ENCODE data around the gene PPP2R5A.
"Not testable (repeated sequence)": the region's sequence is repeated elsewhere in the genome, so short reads cannot be mapped to it uniquely, and the experiment has no call there.

Gene PPP2R5A

GRCh38 chr1:212267460-212267859 lies 17.8 kb upstream of the PPP2R5A start:
- DNase-seq (ENCODE audit: low spot score), result no peak

GRCh38 chr1:212269306-212269705 lies 15.9 kb upstream of the PPP2R5A start:
- no peak for DNase-seq (ENCODE audit: low spot score)

GRCh38 chr1:212270564-212270963 lies 14.6 kb upstream of the PPP2R5A start:
- no peak for DNase-seq (ENCODE audit: low spot score)

DNA sequence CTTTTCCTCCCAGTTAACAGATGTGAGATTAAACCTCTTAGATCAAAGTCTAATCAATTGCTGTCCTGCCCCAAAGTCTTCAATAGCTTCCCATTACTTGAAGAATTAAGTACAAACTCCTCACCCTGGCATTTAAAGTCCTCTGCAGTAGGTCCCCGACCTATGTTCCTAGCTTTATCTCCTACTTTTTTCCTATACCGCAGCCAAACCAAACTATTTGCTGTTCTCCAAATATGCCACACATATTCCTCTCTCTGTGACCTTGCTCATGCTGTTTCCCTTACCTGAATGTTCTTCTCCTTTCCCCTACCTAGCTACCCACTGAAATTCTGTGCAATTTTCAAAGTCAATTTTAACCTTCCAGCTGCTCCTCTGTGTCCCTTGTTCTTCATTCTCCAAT lies 14.0 kb upstream of the PPP2R5A start:
- no peak for DNase-seq (ENCODE audit: low spot score)

DNA sequence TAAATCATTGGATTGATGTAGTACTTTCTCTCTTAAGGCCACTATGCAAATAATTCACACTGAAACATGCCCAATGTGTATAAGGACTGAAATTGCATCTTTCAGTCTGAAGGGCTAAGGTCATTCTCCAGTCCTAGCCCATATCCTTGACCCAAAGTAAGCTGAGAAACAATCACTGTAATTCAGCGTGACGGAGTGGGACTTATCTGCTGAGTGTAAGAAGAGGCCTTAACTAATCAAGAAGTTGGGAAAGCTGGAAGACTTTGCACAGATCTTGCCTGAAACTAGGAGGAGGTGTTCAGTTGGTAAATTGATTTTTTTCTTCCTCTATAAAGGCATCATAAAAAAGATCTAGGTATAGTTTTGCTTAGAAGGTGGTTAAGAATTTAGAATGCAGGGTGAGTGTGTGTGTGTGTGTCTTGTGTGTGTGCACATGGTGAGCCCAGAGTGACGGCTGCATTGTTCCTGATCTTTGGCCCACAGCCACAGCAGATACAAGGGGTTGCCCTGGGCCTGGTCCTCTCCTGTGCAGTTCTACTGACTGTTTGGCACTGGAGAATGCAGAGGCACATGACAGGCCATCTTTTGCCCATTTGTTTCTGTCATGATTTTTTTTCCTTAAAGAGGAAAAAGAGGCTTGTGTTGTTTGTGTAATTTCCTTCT lies 13.3 kb upstream of the PPP2R5A start:
- DNase-seq (ENCODE audit: low spot score), result no peak

DNA sequence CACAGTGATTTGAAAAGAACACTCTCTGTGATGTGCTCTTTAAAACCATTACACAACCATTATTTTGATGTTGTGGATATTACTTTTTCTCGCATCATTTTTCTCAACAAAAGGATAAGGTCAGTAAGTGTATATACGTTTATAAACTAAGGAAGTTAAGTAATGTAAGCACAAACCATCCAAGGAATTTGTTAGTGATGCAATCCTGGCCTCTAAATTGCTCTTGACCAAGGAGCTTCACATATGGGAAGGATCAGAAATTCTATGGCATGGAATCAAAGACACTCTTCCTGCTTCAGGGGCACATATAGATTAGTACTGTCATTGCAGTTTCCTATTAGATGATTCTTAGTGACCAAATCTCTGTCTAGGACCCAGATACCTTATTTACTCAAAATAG lies 3.6 kb upstream of the PPP2R5A start:
- DNase-seq (ENCODE audit: low spot score), result no peak

DNA sequence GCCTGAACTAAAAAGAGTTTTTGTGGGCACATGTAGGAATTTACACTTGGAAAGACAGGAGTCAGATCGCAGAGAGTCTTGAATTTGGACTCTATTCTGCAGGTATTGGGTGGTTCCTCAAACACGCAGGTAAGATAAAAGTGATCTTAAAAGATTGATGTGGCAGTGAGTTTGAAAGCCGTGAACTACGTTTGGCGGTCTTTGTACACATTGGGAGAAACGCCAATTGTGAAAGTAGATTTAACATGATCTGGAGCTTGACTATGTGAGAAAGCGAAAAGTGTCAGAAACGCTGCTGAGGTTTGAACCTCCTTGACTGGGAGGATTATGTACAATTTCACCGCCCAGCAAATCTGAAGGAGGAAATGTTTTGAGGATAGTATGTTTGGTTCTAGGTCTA lies 1.5 kb upstream of the PPP2R5A start:
- no peak for DNase-seq (ENCODE audit: low spot score)

- DNase-seq (ENCODE audit: low spot score), result no peak
Measured at GRCh38 chr1:212284332-212284743, 872 bp upstream of the PPP2R5A start.

GRCh38 chr1:212285685-212286555 lies 710 bp downstream of the PPP2R5A start:
- peak; percentile 47 for DNase-seq (ENCODE audit: low spot score)

GRCh38 chr1:212286556-212287131 lies 1.4 kb downstream of the PPP2R5A start:
- DNase-seq (ENCODE audit: low spot score), result peak; percentile 25

DNA sequence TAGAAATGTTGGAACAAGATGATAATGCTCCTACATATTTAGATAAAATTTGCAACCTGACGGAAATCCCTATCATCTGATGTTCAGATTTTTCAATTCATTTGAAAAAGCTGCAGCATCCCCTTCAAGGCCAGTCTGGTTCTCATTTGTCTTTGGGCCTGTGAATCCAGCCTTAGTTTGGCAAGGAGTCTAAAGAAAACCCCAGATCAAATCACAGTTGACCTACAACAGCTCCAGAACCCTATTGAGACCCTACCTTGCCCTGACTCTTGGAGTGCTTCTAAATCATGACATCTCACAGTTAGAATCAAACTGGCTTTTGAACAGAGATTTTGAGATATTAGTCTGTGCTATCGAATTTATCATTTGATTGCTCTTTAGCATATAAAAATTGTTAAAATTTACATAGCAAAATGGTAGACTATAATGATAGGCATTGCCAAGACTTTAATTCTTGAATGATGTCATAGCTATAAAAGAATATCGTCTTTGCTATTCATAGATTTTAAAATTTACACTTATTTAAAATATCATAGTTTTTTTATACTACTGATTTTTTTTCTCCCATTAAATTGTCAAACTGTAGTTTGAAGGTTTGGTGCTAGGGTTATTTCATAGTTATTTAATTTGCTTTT lies 2.2 kb downstream of the PPP2R5A start:
- no peak for DNase-seq (ENCODE audit: low spot score)

GRCh38 chr1:212287995-212288394 lies 2.8 kb downstream of the PPP2R5A start:
- not testable (repeated sequence) for DNase-seq (ENCODE audit: low spot score)

DNA sequence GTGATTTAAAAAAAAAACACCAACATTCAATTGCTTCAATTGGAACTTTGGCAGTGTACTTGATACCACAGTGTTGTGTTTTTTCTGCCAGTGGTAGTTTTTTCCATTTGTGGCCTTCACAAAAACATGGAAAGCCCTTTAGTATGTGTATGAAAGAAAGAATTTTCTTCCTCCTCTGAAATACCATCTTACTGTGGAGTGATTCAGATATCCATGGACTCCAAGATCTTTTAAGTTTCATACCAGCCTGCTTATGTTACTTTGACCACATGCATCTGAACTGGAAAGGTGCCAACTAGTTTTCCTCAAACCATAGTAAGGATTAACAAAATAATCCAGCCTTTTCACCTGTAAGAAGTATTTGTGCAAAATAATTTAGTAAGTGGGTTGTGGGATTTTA lies 3.4 kb downstream of the PPP2R5A start:
- DNase-seq (ENCODE audit: low spot score), result no peak

DNA sequence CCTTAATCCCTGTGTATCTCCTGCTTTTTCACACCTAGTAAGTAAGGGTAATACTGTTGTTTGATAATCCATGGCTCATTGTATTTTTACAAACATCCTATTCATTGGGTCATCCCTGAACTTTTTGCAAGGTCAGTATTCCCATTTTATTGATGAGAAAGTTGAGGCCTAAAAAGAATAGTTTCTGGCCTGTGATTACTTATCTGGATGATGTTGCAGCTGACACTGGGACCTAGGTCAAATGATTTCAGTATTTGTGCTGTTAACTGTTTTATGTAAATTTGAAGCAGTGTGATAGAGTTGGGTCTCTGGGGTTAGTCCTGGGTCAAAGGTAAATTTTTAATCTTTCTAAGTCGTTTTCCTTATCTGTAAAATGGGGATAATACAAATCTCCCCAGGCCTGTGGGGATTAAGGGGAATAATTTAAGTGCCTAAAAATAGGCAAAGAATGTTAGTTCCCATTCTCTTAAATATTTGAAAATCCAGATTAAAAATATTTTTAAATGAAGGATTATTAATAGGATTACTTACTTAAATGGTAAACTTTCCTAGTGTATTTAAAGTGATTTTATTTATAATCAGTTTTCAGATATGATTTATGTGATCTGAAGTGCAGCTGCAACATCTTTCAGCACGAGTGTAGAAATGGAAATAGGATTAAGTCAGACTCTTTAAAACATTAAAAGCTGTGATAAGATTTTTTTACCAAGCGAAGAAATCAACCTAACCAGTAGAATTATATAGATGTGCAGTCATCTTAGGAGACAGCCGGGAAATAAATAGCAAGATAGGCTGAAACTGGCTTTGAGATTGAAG lies 4.3 kb downstream of the PPP2R5A start:
- DNase-seq (ENCODE audit: low spot score), result no peak

DNA sequence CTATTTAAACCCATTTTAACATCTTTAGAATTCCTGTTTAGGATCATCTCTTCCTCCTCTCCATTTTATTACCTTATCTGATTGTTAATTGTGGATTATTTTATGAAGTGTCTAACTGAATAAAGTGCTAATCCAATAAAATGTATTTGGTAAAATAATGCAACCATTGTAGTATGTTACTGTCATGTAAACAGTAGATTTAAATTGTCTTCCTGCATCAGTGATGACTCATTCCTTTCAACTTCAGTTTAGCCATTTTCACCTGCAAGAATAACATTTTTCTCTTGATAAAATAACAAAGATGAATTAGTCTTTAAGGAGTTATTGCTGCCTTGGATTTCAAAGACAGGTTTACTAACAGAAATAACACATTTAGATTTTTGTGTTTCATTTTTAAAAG lies 5.4 kb downstream of the PPP2R5A start:
- DNase-seq (ENCODE audit: low spot score), result peak; percentile 37

- DNase-seq (ENCODE audit: low spot score), result peak; percentile 63
Measured at GRCh38 chr1:212291505-212292134, 6.4 kb downstream of the PPP2R5A start.

- DNase-seq (ENCODE audit: low spot score), result no peak
Measured at GRCh38 chr1:212292250-212293105, 7.3 kb downstream of the PPP2R5A start.

- DNase-seq (ENCODE audit: low spot score), result no peak
Measured at GRCh38 chr1:212293579-212293978, 8.4 kb downstream of the PPP2R5A start.

DNA sequence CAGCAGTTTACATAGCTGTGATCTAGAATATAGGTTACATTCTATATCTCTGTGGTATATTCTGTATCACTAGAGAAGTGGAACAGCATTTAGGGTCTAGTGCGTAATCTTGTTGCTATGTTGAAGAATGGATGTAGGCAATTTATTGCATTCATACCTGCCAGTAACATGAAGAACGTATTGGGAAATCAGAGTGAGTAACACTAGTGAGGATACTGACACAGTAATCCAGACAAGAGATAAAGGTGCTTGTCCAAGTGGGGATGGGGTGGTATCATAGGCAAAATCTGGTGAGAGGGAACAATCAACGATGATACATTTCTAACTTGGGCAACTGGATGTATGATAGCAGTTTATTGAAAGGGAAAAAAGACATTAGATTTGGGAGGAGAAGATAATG lies 9.8 kb downstream of the PPP2R5A start:
- DNase-seq (ENCODE audit: low spot score), result no peak

DNA sequence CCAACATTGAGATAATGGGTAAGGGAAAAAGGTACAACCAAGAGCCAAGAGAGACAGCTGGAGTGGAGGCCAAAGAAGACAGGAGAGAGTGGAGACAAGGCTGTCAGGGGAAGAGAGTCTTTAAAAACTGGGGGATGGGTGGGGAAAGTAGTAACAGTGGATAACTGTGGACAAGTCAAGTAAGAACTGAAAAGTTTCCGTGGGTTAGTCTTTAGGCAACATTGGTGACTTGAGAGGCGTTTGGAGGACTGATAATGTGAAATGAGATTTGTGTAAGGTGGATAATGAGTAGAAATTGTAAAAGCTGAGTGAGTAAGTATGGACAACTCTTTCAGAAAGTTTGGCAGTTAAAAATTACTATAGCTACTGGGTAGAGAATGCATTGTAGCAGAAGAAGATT lies 10.4 kb downstream of the PPP2R5A start:
- no peak for DNase-seq (ENCODE audit: low spot score)
